Stimulated activated CD8-positive, alpha-beta memory T cell treated with anti-CD3 and anti-CD28 coated beads, Interleukin-7, amount 100 ng/mL, for 4 hours (primary cell): ENCODE data around the gene CYP2A7.
"Not testable (repeated sequence)": the region's sequence is repeated elsewhere in the genome, so short reads cannot be mapped to it uniquely, and the experiment has no call there.

Experiments
- DNase-seq, 2 donors: peaks; one replicate each; pipeline ENCODE4 v3.0.0-alpha.2; 2020; ENCODE audit warnings: low read depth in 2 of 2

The CYP2A7 gene

GRCh38 chr19:40882062-40882461 lies at the start of gene CYP2A7:
Gene CYP2A7, minus strand, starts transcription at chr19:40882231. Its CDS starts 21 bp downstream, at chr19:40882210.
- not testable (repeated sequence) for DNase-seq

- not testable (repeated sequence) for DNase-seq
Observed at GRCh38 chr19:40930799-40931198, 48.8 kb upstream of the CYP2A7 start.

GRCh38 chr19:40929942-40930341 lies 47.9 kb upstream of the CYP2A7 start:
- not testable (repeated sequence) for DNase-seq

GRCh38 chr19:40928850-40929249 lies 46.8 kb upstream of the CYP2A7 start:
- DNase-seq = no peak

GRCh38 chr19:40927567-40927966 lies 45.5 kb upstream of the CYP2A7 start:
- no peak for DNase-seq

GRCh38 chr19:40926276-40926675 lies 44.2 kb upstream of the CYP2A7 start:
- not testable (repeated sequence) for DNase-seq

- DNase-seq = no peak
Observed at GRCh38 chr19:40923934-40924391, 41.9 kb upstream of the CYP2A7 start.

- DNase-seq = not testable (repeated sequence)
Observed at GRCh38 chr19:40922237-40923160, 40.5 kb upstream of the CYP2A7 start.

GRCh38 chr19:40921005-40921897 lies 39.2 kb upstream of the CYP2A7 start:
- DNase-seq = no peak

GRCh38 chr19:40920300-40921004 lies 38.4 kb upstream of the CYP2A7 start:
- DNase-seq = no peak

GRCh38 chr19:40919530-40920299 lies 37.7 kb upstream of the CYP2A7 start:
- DNase-seq = not testable (repeated sequence)

- not testable (repeated sequence) for DNase-seq
Observed at GRCh38 chr19:40918303-40918702, 36.3 kb upstream of the CYP2A7 start.

- DNase-seq = peak in 1 of 2 donors; percentile 11
Observed at GRCh38 chr19:40908976-40909375, 26.9 kb upstream of the CYP2A7 start.

- DNase-seq = peak; percentile 30 to 44
Observed at GRCh38 chr19:40907968-40908735, 26.1 kb upstream of the CYP2A7 start.

- no peak for DNase-seq
Observed at GRCh38 chr19:40906512-40906911, 24.5 kb upstream of the CYP2A7 start.

GRCh38 chr19:40904673-40905156 lies 22.7 kb upstream of the CYP2A7 start:
- DNase-seq = not testable (repeated sequence)

- DNase-seq = not testable (repeated sequence)
Observed at GRCh38 chr19:40901975-40902750, 20.1 kb upstream of the CYP2A7 start.

GRCh38 chr19:40900521-40900920 lies 18.5 kb upstream of the CYP2A7 start:
- not testable (repeated sequence) for DNase-seq

- not testable (repeated sequence) for DNase-seq
Observed at GRCh38 chr19:40899964-40900363, 17.9 kb upstream of the CYP2A7 start.
